ENCODE results near the gene JAZF1.

The JAZF1 gene

DNA sequence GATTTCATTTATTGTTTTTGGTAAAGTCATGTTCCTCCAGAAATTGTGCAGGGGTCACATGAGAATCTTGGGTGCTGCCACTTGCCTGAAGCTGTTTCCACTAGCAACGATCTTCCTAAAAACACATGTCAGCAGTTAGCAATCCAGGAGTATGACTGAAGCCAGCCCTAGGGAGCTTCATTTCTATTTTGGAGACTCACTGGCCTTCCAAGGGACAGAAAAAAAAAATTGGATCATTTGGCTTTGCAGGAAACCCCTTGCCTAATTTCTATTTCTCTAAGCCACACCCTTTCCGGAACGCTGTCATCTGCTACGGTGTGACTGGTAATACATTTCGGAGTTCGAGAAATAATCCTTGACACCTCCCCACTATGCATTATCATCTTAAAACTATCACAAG, 236.0 kb downstream of the JAZF1 start:
- TF ChIP-seq REST (IDR thresholded peaks at IDR 0.05; ENCODE audit: insufficient replicate concordance, low read depth): no peak
- no peak for TF ChIP-seq GABPA (IDR thresholded peaks at IDR 0.05; ENCODE audit: low read depth)
- TF ChIP-seq CTCF (IDR thresholded peaks at IDR 0.05; ENCODE audit: insufficient read depth, low read length): no peak
- TF ChIP-seq POLR2AphosphoS5 (IDR thresholded peaks at IDR 0.05; ENCODE audit: low read depth): no peak
- TF ChIP-seq SPI1 (IDR thresholded peaks at IDR 0.05; ENCODE audit: borderline replicate concordance, low read depth): no peak

GRCh38 chr7:27943241-27943640, 237.4 kb downstream of the JAZF1 start:
- DNase-seq (ENCODE audit: low read depth in 1 of 2, low spot score in 1 of 2): no peak
- Histone ChIP-seq H3K27me3 (ENCODE audit: insufficient read depth, poor library complexity, severe bottlenecking) (no peaks in the 10 kb centered on the region), H3K4me3 (replicated peaks; ENCODE audit: insufficient read depth, low read length) (no peak overlapping the region), H3K27ac (replicated peaks) (no peak overlapping the region)
- TF ChIP-seq GABPA (IDR thresholded peaks at IDR 0.05; ENCODE audit: low read depth) (no peak), POLR2AphosphoS5 (IDR thresholded peaks at IDR 0.05; ENCODE audit: low read depth) (no peak)

More for the DNA sequence above, 236.0 kb downstream of the JAZF1 start:
- no peak for DNase-seq (ENCODE audit: low read depth in 1 of 2, low spot score in 1 of 2)
- Histone ChIP-seq H3K27ac (replicated peaks) (no peak overlapping the region), H3K27me3 (ENCODE audit: insufficient read depth, poor library complexity, severe bottlenecking) (no peaks in the 10 kb centered on the region), H3K4me3 (replicated peaks; ENCODE audit: insufficient read depth, low read length) (no peak overlapping the region)

- Histone ChIP-seq H3K27ac (replicated peaks) (no peak overlapping the region), H3K4me3 (replicated peaks; ENCODE audit: insufficient read depth, low read length) (no peak overlapping the region), H3K27me3 (ENCODE audit: insufficient read depth, poor library complexity, severe bottlenecking) (no peaks in the 10 kb centered on the region)
- TF ChIP-seq SPI1 (IDR thresholded peaks at IDR 0.05; ENCODE audit: borderline replicate concordance, low read depth): no peak
- TF ChIP-seq POLR2AphosphoS5 (IDR thresholded peaks at IDR 0.05; ENCODE audit: low read depth): no peak
- no peak for DNase-seq (ENCODE audit: low read depth in 1 of 2, low spot score in 1 of 2)
Measured at GRCh38 chr7:27942711-27943110, 237.9 kb downstream of the JAZF1 start.

DNA sequence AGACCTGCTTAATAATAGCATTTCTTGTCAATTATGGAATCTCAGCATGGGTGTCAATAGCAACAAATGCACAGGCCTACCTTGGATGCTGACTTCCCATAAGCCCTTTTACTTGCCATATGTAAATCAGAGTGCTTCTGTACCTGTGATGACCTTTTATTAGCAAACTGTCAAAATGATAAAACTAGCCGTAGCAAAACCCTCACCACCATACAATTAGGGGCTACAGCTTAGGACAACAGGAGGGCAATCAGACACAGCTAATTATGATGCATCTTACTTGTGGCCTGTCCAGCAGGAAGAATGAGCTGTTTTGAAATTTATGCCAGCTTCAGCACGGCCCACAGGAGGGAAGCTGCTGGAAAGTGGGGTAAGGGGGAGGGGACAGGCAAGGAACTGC, 239.1 kb downstream of the JAZF1 start:
- DNase-seq (ENCODE audit: low read depth in 1 of 2, low spot score in 1 of 2): no peak
- Histone ChIP-seq H3K4me3 (replicated peaks; ENCODE audit: insufficient read depth, low read length) (no peak overlapping the region), H3K27ac (replicated peaks) (no peak overlapping the region), H3K27me3 (ENCODE audit: insufficient read depth, poor library complexity, severe bottlenecking) (no peaks in the 10 kb centered on the region)
- TF ChIP-seq CTCF (IDR thresholded peaks at IDR 0.05; ENCODE audit: insufficient read depth, low read length) (no peak), SPI1 (IDR thresholded peaks at IDR 0.05; ENCODE audit: borderline replicate concordance, low read depth) (no peak)

GRCh38 chr7:27940341-27940740, 240.3 kb downstream of the JAZF1 start:
- DNase-seq (ENCODE audit: low read depth in 1 of 2, low spot score in 1 of 2): no peak
- H3K27ac ChIP-seq (replicated peaks): no peak overlapping the region
- H3K27me3 ChIP-seq (ENCODE audit: insufficient read depth, poor library complexity, severe bottlenecking): no peaks in the 10 kb centered on the region
- H3K4me3 ChIP-seq (replicated peaks; ENCODE audit: insufficient read depth, low read length): no peak overlapping the region
- TF ChIP-seq REST (IDR thresholded peaks at IDR 0.05; ENCODE audit: insufficient replicate concordance, low read depth) (no peak), CTCF (IDR thresholded peaks at IDR 0.05; ENCODE audit: insufficient read depth, low read length) (no peak), POLR2AphosphoS5 (IDR thresholded peaks at IDR 0.05; ENCODE audit: low read depth) (no peak), GABPA (IDR thresholded peaks at IDR 0.05; ENCODE audit: low read depth) (no peak), SPI1 (IDR thresholded peaks at IDR 0.05; ENCODE audit: borderline replicate concordance, low read depth) (no peak)

All from HL-60 (cell line).